GM12874 (cell line): ENCODE results near the gene SOX6.

Source experiments
- TF ChIP-seq, protein P1 (sequence below): IDR thresholded peaks from 2 replicates; pipeline ENCODE4 v1.5.1; 2011; ENCODE audit warnings: low read depth, mild to moderate bottlenecking, control low read depth, low read length, moderate library complexity; ENCODE audit not compliant: insufficient read depth

SOX6 gene

GRCh38 chr11:16177688-16178087 lies 178.7 kb downstream of the SOX6 start:
- TF ChIP-seq, protein P1, sequence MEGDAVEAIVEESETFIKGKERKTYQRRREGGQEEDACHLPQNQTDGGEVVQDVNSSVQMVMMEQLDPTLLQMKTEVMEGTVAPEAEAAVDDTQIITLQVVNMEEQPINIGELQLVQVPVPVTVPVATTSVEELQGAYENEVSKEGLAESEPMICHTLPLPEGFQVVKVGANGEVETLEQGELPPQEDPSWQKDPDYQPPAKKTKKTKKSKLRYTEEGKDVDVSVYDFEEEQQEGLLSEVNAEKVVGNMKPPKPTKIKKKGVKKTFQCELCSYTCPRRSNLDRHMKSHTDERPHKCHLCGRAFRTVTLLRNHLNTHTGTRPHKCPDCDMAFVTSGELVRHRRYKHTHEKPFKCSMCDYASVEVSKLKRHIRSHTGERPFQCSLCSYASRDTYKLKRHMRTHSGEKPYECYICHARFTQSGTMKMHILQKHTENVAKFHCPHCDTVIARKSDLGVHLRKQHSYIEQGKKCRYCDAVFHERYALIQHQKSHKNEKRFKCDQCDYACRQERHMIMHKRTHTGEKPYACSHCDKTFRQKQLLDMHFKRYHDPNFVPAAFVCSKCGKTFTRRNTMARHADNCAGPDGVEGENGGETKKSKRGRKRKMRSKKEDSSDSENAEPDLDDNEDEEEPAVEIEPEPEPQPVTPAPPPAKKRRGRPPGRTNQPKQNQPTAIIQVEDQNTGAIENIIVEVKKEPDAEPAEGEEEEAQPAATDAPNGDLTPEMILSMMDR, result no peak

GRCh38 chr11:16173798-16174197 lies 182.5 kb downstream of the SOX6 start:
- TF ChIP-seq, protein P1, result no peak

GRCh38 chr11:16171882-16172281 lies 184.5 kb downstream of the SOX6 start:
- TF ChIP-seq, protein P1, result no peak

GRCh38 chr11:16169956-16170847 lies 186.1 kb downstream of the SOX6 start:
- TF ChIP-seq, protein P1, result no peak

GRCh38 chr11:16169541-16169940 lies 186.8 kb downstream of the SOX6 start:
- TF ChIP-seq, protein P1, result no peak

DNA sequence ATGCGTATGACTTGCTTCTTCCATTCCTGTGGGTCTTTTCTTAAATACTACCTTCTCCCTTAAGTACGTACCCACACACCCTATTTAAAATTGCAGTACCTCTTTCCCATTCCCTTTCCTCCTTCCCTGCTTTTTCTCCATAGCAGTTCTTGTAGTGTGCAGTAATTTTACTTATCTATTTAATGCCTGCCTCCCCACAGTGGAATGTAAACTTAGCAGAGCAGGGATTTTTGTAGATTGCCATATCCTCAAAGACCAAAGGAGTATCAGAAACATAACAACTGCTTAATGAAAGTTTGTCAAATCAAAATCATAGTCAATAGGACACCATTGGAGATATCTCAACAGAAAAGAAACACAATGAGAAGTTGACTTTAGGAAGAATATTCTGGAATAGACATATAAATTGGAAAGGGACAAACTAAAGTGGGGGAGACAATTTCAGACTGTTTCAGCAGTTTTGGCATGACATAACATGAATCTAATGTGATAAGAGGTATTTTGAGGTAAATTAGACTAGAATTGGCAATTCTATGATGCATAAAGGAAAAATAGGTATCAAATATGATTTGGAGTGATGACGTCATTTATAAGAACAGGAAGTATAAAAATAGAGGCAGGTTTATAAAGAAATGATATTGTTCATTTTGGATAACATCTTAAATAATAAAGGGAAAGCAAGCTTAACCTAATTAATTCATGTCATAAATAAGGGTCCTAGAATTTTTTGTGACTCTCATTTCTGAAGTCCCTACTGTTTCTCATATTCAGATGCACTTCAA lies 188.4 kb downstream of the SOX6 start:
- TF ChIP-seq, protein P1, result no peak

- TF ChIP-seq, protein P1, result no peak
Measured at GRCh38 chr11:16166571-16166970, 189.8 kb downstream of the SOX6 start.
